Endodermal cell (in vitro differentiated cells): ENCODE measurements around the gene HECTD1. TPM values are rescaled to one million over a fixed set of nuclear protein-coding genes. Genes with fewer than 3 reads are reported as not detected.

Source experiments
- DNase-seq: peaks from one replicate; pipeline ENCODE4 v3.0.0-alpha.2; 2017
- H3K27ac ChIP-seq: 2 replicates; pipeline ENCODE4 v1.5.1; 2013; ENCODE audit warnings: mild to moderate bottlenecking, low read depth, low read length, moderate library complexity
- H3K27me3 ChIP-seq: 2 replicates; pipeline ENCODE4 v1.6.1; 2013; ENCODE audit warnings: mild to moderate bottlenecking, low read length, moderate library complexity; ENCODE audit not compliant: insufficient read depth, control insufficient read depth, poor library complexity, severe bottlenecking
- H3K36me3 ChIP-seq: 2 replicates; pipeline ENCODE4 v1.7.0; 2013; ENCODE audit warnings: mild to moderate bottlenecking, low read length, moderate library complexity; ENCODE audit not compliant: control insufficient read depth, insufficient read depth
- H3K4me1 ChIP-seq: one replicate; pipeline ENCODE4 v1.7.0; 2013; ENCODE audit warnings: low read length; ENCODE audit not compliant: control insufficient read depth, insufficient read depth
- H3K4me3 ChIP-seq: 2 replicates; pipeline ENCODE4 v1.5.1; 2013; ENCODE audit warnings: mild to moderate bottlenecking, low read length, moderate library complexity
- H3K9ac ChIP-seq: 2 replicates; pipeline ENCODE4 v1.6.1; 2013; ENCODE audit warnings: mild to moderate bottlenecking, low read length, moderate library complexity; ENCODE audit not compliant: poor library complexity, severe bottlenecking; ENCODE audit errors: extremely low read depth
- H3K9me3 ChIP-seq: 2 replicates; pipeline ENCODE4 v1.6.1; 2013; ENCODE audit warnings: mild to moderate bottlenecking, low read length, moderate library complexity; ENCODE audit not compliant: control insufficient read depth
- H3K27ac Mint-ChIP-seq: 2 replicates; pipeline ENCODE4 v1.8.0; 2020; ENCODE audit warnings: mixed read lengths
- H3K27me3 Mint-ChIP-seq: 2 replicates; pipeline ENCODE4 v1.8.0; 2021; ENCODE audit warnings: mild to moderate bottlenecking, mixed read lengths; ENCODE audit not compliant: insufficient read depth
- H3K36me3 Mint-ChIP-seq: 2 replicates; pipeline ENCODE4 v1.8.0; 2020; ENCODE audit warnings: low read depth, mixed read lengths
- H3K4me1 Mint-ChIP-seq: 2 replicates; pipeline ENCODE4 v1.8.0; 2020; ENCODE audit warnings: mixed read lengths
- H3K4me3 Mint-ChIP-seq: 2 replicates; pipeline ENCODE4 v1.8.0; 2020; ENCODE audit warnings: mild to moderate bottlenecking, moderate library complexity, mixed read lengths
- H3K9me3 Mint-ChIP-seq: 2 replicates; pipeline ENCODE4 v1.8.0; 2020; ENCODE audit warnings: mild to moderate bottlenecking, mixed read lengths
- CTCF ChIP-seq: fragments of 200-600 bp; sonication (generic); conservative IDR thresholded peaks from 2 replicates; pipeline ENCODE4 v1.5.0; 2021; ENCODE audit warnings: antibody characterized with exemption, mild to moderate bottlenecking
- WGBS, 2 experiments: methylation state at CpG; one replicate each; pipeline versions ENCODE4 v1.1.5 to v1.1.7; 2013; ENCODE audit warnings: missing lambda C conversion rate in 2 of 2, mixed read lengths in 1 of 2; ENCODE audit not compliant: insufficient coverage in 1 of 2, insufficient read length in 1 of 2; 5-methylcytosine and 5-hydroxymethylcytosine counted together
- total RNA-seq, 2 donors: library from RNA; stranded (reverse); fragmentation: NEBNext Ultra II Directional in 1 of 2; extraction: Animal tissue kit (Norgen Biotek cat#: 25700) in 1 of 2; gene quantifications; 2 replicates in 1 of 2; 3 replicates in 1 of 2; pipeline ENCODE4 v1.2.1, GENCODE V29; 2021

Gene HECTD1
- total RNA-seq, 2 donors from 2014 or later, result 118 to 132 TPM

DNA sequence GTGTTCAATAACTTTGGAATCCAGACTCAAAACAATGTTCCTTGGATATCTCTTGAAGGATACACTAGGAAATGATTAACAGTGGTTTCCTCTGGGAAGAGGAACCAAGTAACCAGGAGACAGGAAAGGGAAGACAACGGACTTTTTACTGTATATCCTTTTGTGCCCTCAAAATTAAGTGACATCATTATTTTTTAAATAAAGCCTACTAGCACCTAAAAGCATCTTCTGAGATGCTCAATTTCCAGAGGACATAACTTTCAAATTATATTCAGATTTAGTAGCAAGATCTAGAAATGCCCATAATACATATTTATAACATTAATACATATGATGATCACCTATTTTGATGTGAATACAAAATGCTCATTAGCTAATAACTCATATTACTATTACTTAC lies 6.5 kb downstream of the HECTD1 start:
- no peak for TF ChIP-seq CTCF
- H3K4me3 ChIP-seq, result no peak overlapping the region
- peaks cover 62% of the 10 kb centered on the region for H3K36me3 ChIP-seq
- Mint-ChIP-seq H3K4me1 (peaks cover 19% of the 10 kb centered on the region), H3K36me3 (peaks cover 53% of the 10 kb centered on the region), H3K27ac (no peak overlapping the region), H3K4me3 (no peak overlapping the region), H3K27me3 (no peaks in the 10 kb centered on the region), H3K9me3 (peaks cover 2% of the 10 kb centered on the region)
- no peak for DNase-seq
- no peaks in the 10 kb centered on the region for H3K4me1 ChIP-seq
- no peaks in the 10 kb centered on the region for H3K27me3 ChIP-seq
- WGBS, 2 experiments, result 100% methylated on average over 1 of the region's 1 CpG; no CpG with 5 or more reads in 1 of the 2 experiments
- no peak overlapping the region for H3K9ac ChIP-seq
- no peak overlapping the region for H3K27ac ChIP-seq
- H3K9me3 ChIP-seq, result peaks cover 4% of the 10 kb centered on the region

GRCh38 chr14:31200702-31200990 lies 6.9 kb downstream of the HECTD1 start:
- no peak for DNase-seq
- Histone ChIP-seq H3K27me3 (no peaks in the 10 kb centered on the region), H3K27ac (no peak overlapping the region), H3K4me1 (no peaks in the 10 kb centered on the region), H3K9me3 (peaks cover 4% of the 10 kb centered on the region), H3K36me3 (peaks cover 65% of the 10 kb centered on the region), H3K9ac (no peak overlapping the region), H3K4me3 (no peak overlapping the region)
- WGBS, 2 experiments, result 100% methylated on average over 1 of the region's 1 CpG
- Mint-ChIP-seq H3K27ac (no peak overlapping the region), H3K36me3 (peaks cover 54% of the 10 kb centered on the region), H3K27me3 (no peaks in the 10 kb centered on the region), H3K4me3 (no peak overlapping the region), H3K9me3 (peaks cover 2% of the 10 kb centered on the region), H3K4me1 (peaks cover 17% of the 10 kb centered on the region)
- TF ChIP-seq CTCF, result no peak

- Mint-ChIP-seq H3K36me3 (peaks cover 38% of the 10 kb centered on the region), H3K4me3 (no peak overlapping the region), H3K27me3 (no peaks in the 10 kb centered on the region), H3K9me3 (no peaks in the 10 kb centered on the region), H3K27ac (no peak overlapping the region), H3K4me1 (peaks cover 9% of the 10 kb centered on the region)
- WGBS, 2 experiments, result 83 to 100% methylated on average over 1 of the region's 1 CpG
- DNase-seq, result no peak
- Histone ChIP-seq H3K27me3 (no peaks in the 10 kb centered on the region), H3K9me3 (no peaks in the 10 kb centered on the region), H3K36me3 (peaks cover 67% of the 10 kb centered on the region), H3K27ac (no peak overlapping the region), H3K9ac (no peak overlapping the region), H3K4me3 (no peak overlapping the region), H3K4me1 (no peaks in the 10 kb centered on the region)
- no peak for TF ChIP-seq CTCF
Observed at GRCh38 chr14:31197671-31198070, 9.9 kb downstream of the HECTD1 start.
